ENCODE measurements around the gene RTL9. TPM values are rescaled to one million over a fixed set of nuclear protein-coding genes. Genes with fewer than 3 reads are reported as not detected.
A peak's percentile ranks its signal among the peaks of the same experiment; 100 is the strongest.
"Not testable (repeated sequence)": the region's sequence is repeated elsewhere in the genome, so short reads cannot be mapped to it uniquely, and the experiment has no call there.

RTL9 gene
- total RNA-seq, 2 experiments from 2014 or later: not detected

DNA sequence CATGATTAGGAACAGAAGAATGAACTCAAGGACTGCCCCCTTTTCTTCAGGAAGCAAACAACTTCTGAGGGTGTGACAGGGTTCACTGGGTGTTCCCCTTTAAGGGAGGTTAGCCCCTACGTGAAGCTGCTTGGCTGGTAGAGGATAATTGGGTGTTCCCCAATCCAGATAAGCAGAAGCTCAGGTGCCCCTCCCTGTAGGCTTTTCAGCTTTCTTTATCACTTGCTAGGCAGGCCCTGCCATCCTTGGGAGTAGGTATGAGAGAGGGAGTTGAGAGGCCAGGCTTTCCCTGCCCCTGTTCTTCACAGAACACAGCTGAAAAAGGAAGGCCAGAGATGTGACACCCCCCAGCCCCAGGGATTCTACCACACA, 44.2 kb downstream of the RTL9 start:
- no peak for DNase-seq
- Mint-ChIP-seq H3K9me3 (no peaks in the 10 kb centered on the region), H3K27ac (no peak overlapping the region), H3K4me3 (no peak overlapping the region), H3K36me3 (ENCODE audit: low read depth) (no peaks in the 10 kb centered on the region), H3K4me1 (no peaks in the 10 kb centered on the region), H3K27me3 (no peaks in the 10 kb centered on the region)
- CTCF ChIA-PET: interaction anchor here (0.7 to 18.4 kb wide), 4 partner anchors 9 to 244 kb away, joined by 3 to 250 read pairs (median 6); no protein-coding TSS in a partner anchor
- POLR2A ChIA-PET: no interaction called here

DNA sequence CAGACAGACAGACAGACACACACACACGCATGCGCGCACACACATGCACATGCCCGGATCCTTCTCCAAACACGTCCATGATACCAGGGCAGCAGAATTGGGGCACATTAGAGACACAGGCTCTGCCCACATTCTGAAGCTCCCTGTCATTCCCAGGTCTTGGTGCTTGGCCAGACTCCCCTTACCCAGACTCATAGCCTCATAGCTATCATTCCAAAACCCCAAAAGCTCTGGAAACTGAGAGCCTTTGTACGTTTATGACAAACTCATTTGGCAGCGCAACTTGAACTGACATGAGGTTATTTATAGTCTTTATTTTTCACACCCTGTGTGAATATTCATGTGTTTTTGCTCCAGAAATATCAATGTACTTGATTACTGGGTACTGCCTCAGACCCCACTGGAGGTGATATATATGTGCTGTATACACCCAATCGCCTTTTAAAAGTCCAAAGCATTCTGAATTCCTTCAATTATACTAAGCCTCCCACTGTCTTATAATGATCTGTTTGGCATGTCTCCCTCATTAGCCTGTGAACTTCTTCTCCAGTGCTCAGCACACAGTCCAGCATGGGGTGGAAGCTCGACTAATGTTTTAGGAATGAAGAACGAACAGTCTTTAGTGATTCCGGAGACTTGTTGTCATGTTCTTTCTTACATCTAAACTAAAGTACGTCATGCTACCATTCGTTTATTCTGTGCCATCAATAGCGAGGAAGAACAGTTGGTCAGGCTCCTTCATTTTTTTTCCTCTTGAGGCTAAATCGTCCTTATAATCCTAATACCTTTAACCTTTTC, 45.0 kb downstream of the RTL9 start:
- no peaks in the 10 kb centered on the region for H3K9me3 Mint-ChIP-seq
- no peaks in the 10 kb centered on the region for H3K4me1 Mint-ChIP-seq
- ChIA-PET POLR2A (interaction anchor here (1.1 kb wide), 1 partner anchor 244 kb away, joined by 3 read pairs; no protein-coding TSS in a partner anchor), CTCF (interaction anchor here (1.2 to 18.4 kb wide), 3 partner anchors 8 to 245 kb away, joined by 4 to 250 read pairs (median 7); no protein-coding TSS in a partner anchor)
- DNase-seq: no peak
- H3K27me3 Mint-ChIP-seq: no peaks in the 10 kb centered on the region
- H3K27ac Mint-ChIP-seq: no peak overlapping the region
- H3K4me3 Mint-ChIP-seq: no peak overlapping the region
- no peaks in the 10 kb centered on the region for H3K36me3 Mint-ChIP-seq (ENCODE audit: low read depth)

DNA sequence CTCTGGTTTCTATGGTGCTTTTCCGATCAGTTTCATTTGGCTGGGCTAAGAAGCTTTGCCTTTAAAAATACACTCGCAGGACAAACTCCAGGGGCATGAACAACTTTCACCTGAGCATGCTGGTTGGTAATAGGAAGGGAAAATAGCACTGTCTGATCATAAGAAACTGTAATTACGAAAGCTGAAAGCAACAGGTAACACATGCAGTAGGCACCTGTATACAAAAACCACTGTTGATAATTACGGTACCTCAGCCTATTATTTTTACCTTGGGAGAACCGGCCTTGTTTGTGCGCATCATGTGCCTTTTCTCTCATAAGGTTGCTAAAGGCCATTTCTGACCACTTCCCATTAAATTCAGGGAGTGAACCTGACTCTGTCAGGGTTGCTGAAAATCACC, 45.7 kb downstream of the RTL9 start:
- DNase-seq: no peak
- H3K9me3 Mint-ChIP-seq: no peaks in the 10 kb centered on the region
- ChIA-PET CTCF (interaction anchor here (5.1 to 18.4 kb wide), 2 partner anchors 236 to 246 kb away, joined by 28 to 250 read pairs; no protein-coding TSS in a partner anchor), POLR2A (interaction anchor here (1.1 kb wide), 1 partner anchor 245 kb away, joined by 3 read pairs; no protein-coding TSS in a partner anchor)
- H3K27me3 Mint-ChIP-seq: no peaks in the 10 kb centered on the region
- no peak overlapping the region for H3K4me3 Mint-ChIP-seq
- no peaks in the 10 kb centered on the region for H3K36me3 Mint-ChIP-seq (ENCODE audit: low read depth)
- no peaks in the 10 kb centered on the region for H3K4me1 Mint-ChIP-seq
- H3K27ac Mint-ChIP-seq: no peak overlapping the region

DNA sequence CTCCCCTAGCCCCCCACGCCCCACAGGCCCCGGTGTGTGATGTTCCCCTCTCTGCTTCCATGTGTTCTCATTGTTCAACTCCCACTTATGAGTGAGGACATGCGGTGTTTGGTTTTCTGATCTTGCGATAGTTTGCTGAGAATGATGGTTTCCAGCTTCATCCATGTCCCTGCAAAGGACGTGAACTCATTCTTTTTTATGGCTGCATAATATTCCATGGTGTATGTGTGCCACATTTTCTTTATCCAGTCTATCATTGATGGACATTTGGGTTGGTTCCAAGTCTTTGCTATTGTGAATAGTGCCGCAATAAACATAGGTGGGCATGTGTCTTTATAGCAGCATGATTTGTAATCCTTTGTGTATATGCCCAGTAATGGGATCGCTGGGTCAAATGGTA, 47.6 kb downstream of the RTL9 start:
- H3K9me3 Mint-ChIP-seq; H3K36me3 Mint-ChIP-seq (ENCODE audit: low read depth); DNase-seq; H3K4me1 Mint-ChIP-seq; POLR2A ChIA-PET; H3K27me3 Mint-ChIP-seq; H3K27ac Mint-ChIP-seq; H3K4me3 Mint-ChIP-seq: not testable (repeated sequence)
- CTCF ChIA-PET: interaction anchor here (1.2 to 18.4 kb wide), 4 partner anchors 238 to 260 kb away, joined by 3 to 250 read pairs (median 17); no protein-coding TSS in a partner anchor

DNA sequence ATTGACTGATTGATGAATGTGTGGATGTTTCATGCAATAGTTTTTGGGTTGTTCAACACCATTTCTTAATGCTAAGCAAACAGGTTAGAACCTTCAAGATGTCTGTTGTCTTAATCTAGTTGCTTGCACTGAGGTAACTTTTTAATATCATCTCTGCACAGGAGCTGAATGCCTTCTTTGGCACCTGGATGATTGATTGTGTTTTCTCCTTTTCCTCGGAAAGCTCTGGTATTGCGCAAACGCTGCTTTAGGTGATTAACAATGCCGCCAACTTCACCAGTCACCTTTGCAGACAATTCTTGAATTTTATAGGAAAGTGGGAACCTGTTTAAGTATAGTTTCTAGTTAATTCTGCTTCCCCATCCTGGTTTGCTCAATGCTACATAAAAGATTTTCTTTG, 48.2 kb downstream of the RTL9 start:
- CTCF ChIA-PET: interaction anchor here (1.4 to 18.4 kb wide), 4 partner anchors 177 to 260 kb away, joined by 3 to 250 read pairs (median 21); no protein-coding TSS in a partner anchor
- Mint-ChIP-seq H3K4me3 (no peak overlapping the region), H3K9me3 (no peaks in the 10 kb centered on the region), H3K36me3 (ENCODE audit: low read depth) (no peaks in the 10 kb centered on the region), H3K27me3 (no peaks in the 10 kb centered on the region), H3K27ac (no peak overlapping the region), H3K4me1 (peaks cover 3% of the 10 kb centered on the region)
- POLR2A ChIA-PET: no interaction called here
- DNase-seq: no peak

DNA sequence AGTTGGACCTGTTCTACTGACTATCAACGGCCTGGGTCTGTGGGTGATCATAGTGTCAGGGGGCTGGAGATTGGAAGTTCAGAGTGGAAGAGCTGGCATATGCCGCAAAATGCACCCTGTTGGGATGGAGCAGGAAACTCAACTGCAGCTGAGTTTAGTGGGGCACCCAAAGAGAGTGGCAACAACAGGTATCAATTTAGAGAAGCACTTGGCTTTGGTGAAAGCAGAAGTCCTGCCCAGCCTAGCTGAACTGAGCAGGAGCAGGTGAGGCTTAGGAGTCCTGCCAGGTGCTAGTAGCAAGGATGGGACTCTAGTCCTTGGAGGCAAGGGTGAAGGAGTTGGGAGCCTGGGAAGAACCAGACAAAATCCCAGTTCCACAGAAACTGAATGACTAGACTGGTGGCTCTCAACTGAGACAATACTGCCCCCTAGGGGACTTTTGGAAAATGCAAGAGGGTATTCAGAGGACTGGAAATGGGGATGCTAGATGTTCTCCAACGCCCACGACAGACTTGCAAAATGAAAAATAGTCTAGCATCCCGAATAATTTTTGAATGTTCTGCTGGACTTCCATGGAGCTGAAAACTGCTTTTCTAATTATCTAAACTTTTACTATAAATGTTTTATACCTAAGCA, 49.4 kb downstream of the RTL9 start:
- H3K36me3 Mint-ChIP-seq (ENCODE audit: low read depth): no peaks in the 10 kb centered on the region
- POLR2A ChIA-PET: no interaction called here
- no peaks in the 10 kb centered on the region for H3K9me3 Mint-ChIP-seq
- no peak overlapping the region for H3K27ac Mint-ChIP-seq
- no peak overlapping the region for H3K4me3 Mint-ChIP-seq
- CTCF ChIA-PET: interaction anchor here (0.8 to 18.4 kb wide), 11 partner anchors 16 to 261 kb away, joined by 3 to 250 read pairs (median 5); no protein-coding TSS in a partner anchor
- peaks cover 4% of the 10 kb centered on the region for H3K4me1 Mint-ChIP-seq
- DNase-seq: peak; percentile 23
- no peaks in the 10 kb centered on the region for H3K27me3 Mint-ChIP-seq

Other genes starting within 250 kb of the RTL9 start
- gene AMMECR1, start 40.8 kb upstream of the RTL9 start, total RNA-seq: 10 to 100 TPM; 12.6 to 12.8 TPM

All from activated CD4-positive, alpha-beta memory T cell treated with anti-CD3 and anti-CD28 coated beads, Interleukin-2, amount 10 ng/mL, durations not matched to agents 7 days and 5 days (primary cell).